GM18858 (cell line): ENCODE data around the gene NCOA7.
"Not testable (repeated sequence)": the region's sequence is repeated elsewhere in the genome, so short reads cannot be mapped to it uniquely, and the experiment has no call there.

Experiments
- ATAC-seq: cut with Tn5 transposase; IDR thresholded peaks from one replicate; pipeline ENCODE4 v1.9.1; 2021; ENCODE audit not compliant: unreplicated experiment

The NCOA7 gene

DNA sequence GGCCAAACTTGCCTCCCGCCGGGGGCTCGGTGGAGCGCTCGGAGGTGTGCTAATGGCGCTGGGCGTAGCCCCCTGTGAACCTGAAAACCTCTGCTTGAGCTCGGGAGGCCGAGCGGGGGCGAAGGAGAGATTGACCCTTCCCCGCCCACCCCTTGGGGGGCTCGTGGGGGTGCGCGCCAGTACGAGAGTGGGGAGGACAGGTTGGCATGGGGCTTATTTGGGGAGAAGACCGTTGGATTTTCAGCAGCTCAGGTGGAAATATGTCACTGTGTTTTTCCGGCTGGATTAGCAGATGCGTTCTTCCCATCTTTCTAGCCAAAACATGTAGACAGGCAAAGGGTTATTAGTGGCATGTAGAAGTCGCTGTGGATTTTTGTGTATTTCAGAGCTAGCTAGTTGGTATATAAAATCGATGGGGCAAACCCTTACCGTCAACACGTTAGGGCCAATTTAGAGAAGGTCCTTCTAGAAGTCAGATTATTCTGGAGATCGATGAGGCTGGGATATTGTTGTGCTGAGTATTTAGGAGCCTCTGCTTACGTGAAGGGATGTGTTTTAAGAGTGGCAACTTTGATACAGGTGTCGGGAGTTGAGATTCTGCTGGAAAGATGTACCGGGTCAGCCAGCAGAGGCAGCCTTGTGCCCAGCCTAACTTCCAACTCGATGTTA is 525 bp downstream of the NCOA7 start:
- ATAC-seq, result peak; percentile 24

DNA sequence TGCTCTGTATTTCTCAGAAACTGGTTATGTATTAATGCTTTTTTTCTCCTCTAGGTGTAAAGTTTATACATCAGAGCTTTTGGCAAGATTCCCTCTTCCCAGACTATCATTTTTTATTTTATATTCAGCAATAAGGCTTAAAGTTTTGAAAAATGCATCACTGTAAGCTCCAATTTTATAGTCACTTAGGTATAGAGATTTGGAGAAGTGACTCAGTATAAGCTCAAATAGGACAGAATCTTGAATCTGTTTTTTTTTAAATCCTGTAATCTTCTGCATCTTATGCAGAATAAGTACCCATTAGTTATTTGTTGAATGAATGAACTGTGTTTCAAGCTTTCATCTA is 1.0 kb downstream of the NCOA7 start:
- ATAC-seq, result peak; percentile 1

DNA sequence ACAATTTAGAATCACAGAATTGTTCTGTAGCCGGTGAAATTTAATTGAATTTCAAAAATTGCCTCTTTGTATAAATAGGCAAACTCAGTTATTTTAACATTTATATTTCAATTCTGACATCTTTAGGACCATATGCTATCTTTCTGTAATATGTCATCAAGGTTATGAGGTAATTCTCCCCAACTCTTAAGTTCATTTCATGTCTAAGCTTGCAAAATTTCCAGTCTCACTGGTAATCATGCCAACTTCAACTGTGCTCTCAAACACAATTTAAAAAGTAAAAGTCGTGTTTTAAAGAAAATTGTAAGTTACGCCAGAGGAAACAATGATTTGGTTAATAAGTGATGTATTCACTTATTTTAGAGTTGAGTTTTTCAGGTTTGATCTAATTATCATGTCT is 1.4 kb downstream of the NCOA7 start:
- ATAC-seq, result no peak

DNA sequence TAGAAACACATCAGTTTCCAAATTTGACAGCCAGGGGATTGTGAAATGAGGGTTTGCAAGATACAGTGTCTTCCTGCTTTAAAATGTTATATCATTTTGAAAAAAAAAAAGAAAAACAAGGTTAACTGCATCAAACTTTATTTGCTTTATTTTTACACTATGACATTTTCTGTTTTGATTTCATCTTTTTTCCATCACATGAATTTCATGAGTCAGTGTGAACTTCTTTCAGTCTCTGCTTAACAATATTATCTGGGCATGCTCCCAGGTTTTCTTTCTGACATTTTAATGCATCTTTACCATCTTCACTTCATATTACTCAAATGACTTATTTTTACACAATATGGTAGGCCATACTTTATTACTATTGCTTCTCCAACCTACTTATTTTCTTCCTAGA is 1.9 kb downstream of the NCOA7 start:
- ATAC-seq, result no peak

DNA sequence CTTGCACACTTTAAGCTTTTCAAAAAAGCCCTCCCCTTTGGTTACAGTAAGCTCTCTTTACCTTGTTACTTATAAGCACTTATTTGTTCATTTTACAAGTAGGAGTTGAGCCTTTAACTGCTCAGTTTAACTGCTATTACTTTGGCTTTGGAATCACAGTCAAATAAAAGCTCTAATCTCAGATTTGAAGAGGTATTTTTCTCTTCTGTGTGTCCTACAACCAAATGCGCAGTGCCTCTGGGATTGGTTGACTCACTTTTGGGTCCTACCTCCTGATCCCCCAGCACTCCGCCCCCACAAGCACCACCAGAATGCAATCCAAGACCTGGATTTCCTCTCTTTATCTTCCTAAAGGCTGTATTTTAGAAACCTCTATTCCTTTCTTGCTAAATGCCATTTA is 2.5 kb downstream of the NCOA7 start:
- no peak for ATAC-seq

DNA sequence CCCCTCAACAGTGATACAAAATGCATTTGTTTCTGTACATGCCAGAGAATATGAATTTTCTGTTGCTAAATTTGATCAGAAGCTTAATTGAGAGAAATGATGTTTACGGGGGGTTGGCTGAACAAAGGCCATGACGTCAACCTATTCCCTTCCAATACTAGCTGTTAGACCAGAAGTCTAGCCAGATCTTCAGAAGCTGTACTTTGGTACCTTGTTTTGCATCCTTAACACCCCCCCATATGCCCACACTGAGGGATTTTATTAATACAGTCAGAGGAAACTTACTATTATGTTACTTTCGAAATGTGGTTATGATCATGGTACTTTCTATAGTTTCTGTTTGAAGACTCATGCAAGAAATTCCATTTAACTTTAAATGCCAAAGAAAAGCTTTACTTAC is 3.1 kb downstream of the NCOA7 start:
- no peak for ATAC-seq

DNA sequence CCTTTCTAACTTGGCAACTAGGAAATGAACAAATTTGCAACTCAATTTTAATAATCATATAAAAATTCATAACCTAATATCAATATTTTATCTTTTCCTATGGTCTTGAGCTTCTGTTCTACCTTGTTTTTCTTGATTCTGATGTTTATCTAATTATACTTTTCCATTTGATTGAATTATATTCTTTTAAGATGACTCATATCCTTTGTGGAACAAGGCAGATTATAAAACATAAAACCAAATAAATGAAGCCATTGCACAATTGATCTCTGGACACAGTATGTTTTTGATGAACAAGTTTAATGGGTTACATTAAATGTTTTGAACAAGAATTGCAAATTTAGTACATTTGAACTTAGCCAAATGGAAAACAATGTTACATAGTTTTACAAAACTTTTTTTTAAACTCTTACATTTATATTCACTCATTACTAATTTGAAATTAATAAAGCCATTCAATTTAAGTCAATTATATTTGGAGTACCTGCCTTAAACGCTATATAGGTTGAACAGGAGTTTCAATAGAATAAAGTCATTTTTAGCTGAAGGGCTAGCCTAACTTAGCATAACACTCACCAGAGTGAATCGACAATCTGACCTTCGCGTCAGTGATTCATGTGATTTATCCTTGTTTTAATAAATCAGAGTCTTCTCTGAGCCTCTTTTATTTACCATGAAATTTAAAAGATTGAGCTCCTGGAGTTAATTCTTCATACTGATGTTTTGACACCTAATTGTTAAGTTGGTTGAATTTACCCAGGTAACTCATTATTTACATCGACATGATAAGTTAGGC is 3.8 kb downstream of the NCOA7 start:
- ATAC-seq, result no peak

DNA sequence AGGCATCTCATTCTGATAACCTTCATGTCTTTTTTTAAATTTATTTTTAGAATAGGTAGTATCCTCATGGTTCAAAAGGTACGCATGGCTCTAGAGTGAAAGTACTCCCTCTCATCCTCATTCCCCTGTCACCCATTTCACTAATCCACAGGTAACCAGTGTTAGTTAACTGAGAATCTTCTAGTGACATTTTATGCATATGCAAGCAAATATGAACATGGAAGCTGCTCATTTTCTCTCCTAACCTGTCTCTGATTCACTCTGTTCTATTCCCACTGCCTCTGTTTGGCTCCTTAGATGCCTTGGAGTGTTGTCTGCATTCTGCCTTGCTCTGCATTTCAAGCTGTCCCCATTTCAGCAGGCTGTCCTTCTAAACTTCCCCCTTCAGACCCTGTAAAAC is 4.5 kb downstream of the NCOA7 start:
- no peak for ATAC-seq

DNA sequence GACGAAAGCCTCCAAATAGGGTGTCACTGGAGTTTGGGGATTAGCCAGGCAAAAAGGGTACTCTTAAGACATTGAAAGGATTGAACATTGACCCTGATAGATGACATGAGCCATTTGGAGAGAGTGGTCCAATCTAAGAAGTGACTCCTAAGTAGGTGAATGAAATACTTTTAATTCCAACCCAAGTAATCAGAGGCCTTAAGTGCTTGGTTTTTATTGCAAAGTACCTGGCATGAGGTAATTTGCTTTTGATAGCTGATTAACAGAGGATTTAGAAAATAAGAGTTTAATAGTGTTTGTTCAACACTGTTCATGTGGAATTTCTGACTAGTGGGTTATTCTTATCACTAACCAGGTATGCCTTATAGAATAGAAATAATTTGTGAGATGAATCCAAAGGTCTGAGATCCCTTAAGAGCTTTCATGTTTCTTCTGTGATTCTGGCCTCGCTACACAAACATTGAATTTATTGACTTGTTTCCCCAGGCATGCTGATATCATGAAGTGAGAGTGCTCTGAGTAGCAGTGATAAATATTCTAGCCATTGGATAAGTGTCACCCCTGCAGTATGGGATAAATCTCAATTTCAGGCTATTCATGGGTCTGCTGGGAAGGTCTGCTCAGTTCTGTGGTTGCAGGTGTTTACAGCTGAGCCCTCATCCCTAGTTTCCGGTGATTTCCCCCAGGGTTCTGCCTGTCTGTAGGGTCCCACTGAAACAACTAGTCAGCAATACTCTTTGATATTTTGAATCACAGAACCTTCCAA is 6.5 kb downstream of the NCOA7 start:
- no peak for ATAC-seq

DNA sequence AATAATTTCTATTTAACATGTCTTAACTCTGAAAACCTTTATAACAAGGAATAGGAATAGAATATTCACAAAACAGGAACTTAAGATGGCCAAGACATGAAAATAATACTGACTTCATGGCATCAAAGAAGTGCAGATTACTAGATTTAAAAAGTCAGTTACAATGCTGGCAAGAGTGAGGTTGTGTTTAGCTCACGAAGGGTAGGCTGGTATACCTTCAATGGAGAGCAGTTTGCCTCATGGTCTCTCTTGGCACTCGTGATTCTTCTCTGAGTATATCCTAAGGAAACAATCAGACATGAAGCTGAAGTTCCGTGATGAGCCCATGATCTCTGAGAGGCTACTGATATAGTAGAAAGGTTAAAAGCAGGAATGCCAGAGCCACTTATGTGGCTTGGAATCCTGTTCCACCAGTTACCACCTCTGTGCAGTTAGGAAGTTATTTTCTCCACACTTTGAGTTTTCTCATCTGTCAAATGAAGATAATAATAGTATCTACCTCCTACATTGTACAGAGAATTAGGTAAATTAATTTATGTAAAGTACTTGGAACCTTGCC is 7.2 kb downstream of the NCOA7 start:
- ATAC-seq, result no peak

DNA sequence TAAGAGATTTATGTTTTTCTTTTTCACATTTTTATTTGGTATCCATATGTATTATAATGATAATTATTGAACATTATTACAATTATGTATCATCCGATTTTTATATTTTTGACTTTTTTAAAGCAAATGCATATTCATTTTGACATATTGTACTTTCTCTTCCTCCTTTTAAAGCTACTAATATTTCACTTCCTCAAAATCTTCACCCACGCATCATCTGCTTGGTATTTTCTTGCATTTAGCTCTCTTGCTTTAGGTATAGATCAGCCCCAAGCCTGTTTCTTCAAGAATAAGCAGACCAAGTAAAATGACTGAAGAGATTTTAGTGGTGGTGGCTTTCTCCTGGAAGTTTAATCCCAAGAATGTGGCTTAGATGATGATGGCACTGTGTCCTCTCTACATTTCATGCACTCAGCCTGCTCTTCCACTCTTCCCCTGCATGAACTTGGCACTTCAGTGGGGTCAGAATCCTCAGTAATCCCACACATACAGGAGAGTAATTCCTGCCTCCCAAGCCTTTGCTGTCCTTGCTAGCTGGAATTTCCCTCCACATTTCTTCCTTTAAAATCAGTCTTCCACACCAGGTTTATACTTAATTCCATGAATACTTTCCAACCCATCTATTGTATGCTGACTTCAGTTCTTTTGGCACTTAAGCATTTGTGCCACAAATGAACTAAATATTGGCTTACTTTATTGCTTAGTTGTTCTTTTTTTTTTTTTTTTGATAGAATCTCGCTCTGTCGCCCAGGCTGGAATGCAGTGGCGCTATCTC is 8.2 kb downstream of the NCOA7 start:
- ATAC-seq, result peak; percentile 94

DNA sequence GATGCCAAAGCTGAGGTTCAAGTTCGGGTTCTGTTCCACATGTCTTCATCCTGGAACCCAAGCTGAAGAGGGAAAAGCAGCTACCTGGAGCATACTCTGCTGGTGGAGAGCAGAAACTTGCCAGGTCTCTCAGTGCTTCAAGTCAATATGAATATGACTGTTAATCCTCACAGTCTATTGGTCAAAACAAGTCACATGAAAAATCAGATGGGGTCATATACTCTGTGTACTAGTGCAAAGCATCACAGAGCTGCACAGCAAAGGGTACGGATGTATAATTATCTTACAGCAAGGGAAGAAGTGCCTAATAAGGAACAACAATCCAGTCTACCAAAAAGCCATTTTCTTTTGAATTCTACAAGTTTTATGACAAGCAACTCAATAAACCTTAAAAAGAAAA is 11.6 kb downstream of the NCOA7 start:
- ATAC-seq, result no peak

DNA sequence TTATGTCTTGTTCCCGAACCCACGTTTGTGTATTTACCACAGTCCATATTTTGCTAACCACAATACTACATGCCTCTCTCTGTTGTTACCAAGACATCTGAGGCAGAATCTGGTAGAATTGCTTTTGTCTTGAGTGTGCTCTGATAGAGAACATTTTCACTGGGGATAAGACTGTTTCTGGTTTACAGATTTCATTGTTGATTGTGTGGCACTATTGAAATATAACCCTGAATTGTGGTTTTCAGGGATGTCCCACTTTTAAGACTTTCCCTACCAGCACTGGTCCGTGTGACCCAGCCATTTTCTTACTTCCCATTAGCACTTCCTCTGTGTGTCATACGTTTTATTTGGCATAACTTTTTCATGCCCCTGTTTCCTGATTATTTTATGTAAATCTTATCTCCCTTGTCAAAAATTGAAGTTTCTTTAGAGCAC is 12.2 kb downstream of the NCOA7 start:
- no peak for ATAC-seq

DNA sequence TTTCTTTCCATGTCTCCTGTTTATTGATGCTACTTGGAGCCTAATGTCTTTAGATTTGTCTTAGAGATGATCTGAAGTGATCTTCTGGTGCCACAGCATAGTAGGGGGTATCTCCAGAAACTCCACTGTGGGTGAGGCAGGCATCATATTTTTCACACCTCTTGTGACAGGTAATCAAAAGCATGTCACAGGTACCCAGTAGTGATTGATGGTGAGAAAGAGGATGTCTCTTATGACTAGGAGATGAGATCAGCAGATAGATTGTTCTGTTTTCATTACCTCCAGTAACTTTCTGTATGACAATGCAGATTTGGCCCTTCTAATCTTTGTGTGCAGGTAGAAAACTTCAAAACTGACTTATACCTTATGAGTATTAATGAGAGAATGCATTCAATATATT is 13.5 kb downstream of the NCOA7 start:
- ATAC-seq, result peak; percentile 70

DNA sequence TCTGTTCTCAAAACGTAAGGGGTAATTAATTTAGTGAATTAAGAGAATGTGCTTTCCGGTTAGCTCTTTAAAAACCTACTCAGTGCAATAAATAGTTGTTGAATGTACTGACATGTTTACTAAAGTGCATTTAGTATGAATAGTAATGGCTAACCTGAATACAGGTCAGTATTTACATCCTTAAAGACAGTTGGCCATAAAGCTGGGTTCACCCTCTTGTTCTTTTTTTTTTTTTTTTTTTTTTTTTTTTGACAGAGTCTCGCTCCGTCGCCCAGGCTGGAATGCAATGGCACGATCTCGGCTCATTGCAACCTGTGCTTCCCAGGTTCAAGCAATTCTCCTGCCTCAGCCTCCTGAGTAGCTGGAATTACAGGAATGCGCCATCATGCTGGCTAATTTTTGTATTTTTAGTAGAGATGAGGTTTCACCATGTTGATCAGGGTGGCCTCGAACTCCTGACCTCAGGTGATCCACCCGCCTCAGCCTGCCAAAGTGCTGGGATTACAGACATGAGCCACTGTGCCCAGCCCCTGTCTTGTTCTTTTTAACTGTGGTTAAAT is 14.2 kb downstream of the NCOA7 start:
- ATAC-seq, result not testable (repeated sequence)

DNA sequence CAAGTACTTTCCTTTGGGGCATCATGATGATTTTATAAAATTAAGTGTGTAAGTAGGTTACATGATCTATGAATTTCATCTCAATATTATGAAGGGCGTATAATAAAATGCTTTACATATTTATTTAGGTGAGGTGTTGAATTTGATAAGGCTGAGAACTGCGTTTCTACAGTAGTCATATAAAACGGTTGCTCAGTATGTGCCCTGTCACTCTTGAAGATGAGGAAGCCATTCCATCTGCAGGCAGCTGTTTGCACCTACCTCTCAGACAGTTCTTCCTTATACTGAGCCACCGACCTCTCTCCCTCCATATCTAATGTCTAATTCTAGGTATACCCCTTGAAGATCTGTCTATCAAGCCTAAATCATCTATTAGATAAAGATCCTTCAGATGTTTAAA is 16.1 kb downstream of the NCOA7 start:
- no peak for ATAC-seq

DNA sequence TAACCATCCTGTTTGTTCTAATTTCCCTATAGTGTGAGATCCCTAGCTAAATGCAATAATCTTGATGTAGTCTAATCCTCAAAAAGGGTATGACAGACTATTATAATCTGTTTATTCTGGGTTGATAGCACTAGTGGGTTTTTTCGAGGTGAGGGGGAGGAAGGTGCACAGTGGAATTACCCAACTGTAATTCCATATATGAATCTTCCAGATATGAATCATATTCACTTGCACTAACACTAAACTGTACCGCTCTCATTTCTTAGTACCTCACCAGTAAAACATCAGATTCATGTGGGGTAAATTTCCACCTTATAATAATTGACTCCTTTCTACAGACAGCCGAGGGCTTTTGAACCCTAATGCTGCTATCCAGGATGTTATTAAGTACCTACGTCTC is 16.5 kb downstream of the NCOA7 start:
- ATAC-seq, result peak; percentile 37

DNA sequence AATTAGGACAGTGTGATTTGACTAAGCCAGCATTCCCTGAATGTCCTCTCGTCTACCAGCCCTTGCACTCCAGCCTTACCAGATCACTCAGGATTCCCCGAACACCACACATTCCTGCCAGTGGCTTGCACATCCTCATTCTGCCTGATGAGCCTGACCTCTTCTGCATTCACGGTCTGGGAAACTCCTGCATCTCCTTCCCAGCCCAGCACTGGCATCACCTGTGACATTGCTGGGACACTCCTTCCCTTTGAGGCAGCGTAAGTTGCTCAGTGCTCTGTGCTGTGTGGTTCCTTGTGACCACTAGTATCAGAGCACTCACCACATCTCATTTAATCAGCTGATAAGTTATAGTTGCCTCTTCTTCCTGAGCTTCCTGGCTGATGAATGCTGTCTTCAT is 17.3 kb downstream of the NCOA7 start:
- ATAC-seq, result no peak

DNA sequence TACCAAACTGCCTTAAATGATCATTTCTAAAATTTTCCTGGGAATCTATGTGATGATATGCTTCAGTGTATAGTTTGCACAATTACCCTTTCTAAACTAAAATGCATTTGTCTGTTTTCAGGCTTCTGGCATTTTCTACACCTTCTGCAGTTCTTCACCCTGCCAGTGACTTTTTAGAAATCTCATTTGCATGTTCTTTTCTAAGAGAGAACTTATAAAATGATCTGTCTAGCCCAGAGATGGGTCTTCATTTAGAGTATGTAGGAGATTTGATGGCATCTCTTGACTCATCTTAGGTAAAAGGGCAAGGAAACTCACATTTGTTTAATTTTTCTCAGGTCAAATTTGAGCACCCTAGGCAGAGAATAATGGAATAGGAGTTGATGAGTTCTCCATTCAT is 17.8 kb downstream of the NCOA7 start:
- no peak for ATAC-seq

DNA sequence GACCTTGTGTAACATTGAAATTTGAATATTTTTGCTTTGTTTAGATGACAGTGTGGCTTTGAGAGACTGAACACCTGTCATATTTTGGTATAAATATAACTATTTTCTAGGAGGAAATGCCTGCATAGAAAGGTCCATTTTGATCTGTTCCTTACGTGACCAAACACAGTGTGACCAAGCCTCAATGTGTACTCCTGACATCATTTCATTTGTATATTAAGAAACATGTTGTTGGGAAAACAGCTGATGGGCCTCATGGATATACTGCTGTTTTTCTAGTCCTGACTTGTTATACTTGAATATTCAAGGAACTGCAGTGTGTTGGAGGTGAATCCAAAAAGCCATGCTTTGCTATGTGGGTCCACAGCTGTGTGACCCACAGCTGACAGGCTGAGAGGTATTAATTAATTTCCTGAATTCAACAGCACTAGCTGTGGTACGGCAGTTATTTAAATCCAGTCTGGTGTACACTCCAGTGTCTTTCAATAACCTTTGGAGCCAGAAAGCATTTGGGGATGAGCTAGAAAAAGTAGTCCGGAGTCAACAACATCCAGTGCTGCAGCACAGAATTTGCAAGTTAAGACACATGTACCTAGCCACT is 18.9 kb downstream of the NCOA7 start:
- ATAC-seq, result no peak
